Measurements from ENCODE around the gene IL4R. TPM values are rescaled to one million over a fixed set of nuclear protein-coding genes. Genes with fewer than 3 reads are reported as not detected.

IL4R gene
- total RNA-seq, 1 experiment from 2014 or later: 12.0 TPM

DNA sequence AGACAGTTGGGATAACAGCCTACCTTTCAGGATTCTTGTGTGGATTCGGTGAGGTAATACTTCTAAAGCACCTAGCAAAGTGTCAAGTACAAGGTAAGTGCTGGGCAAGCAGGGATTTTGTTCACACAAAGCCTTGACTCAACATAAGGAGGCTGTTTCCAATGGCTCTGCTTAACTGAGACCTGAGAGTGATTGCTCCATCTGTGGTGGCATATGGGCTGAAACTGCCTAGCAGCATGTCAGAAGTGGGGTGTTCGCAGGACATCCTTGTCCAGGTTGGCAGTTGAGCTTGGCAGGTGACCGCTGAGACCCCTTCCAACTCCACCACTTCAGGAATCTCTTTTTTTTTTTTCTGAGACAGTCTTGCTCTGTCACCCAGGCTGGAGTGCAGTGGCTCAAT, 19.8 kb downstream of the IL4R start:
- no peaks in the 10 kb centered on the region for H4K20me1 ChIP-seq (ENCODE audit: insufficient read depth, low read depth, low read length)
- H3K4me1 ChIP-seq (ENCODE audit: low read length): no peaks in the 10 kb centered on the region
- H3K27me3 ChIP-seq (ENCODE audit: low read length): no peaks in the 10 kb centered on the region
- H3K79me2 ChIP-seq (ENCODE audit: low read length): no peaks in the 10 kb centered on the region
- H3K27ac ChIP-seq (ENCODE audit: low read length): no peak overlapping the region
- no peak overlapping the region for H3K4me2 ChIP-seq (ENCODE audit: low read depth, low read length, poor library complexity, severe bottlenecking)
- no peaks in the 10 kb centered on the region for H3K9me3 ChIP-seq (ENCODE audit: low read length)
- H3K9ac ChIP-seq (ENCODE audit: low read length): no peak overlapping the region
- H2AFZ ChIP-seq (ENCODE audit: low read length): no peak overlapping the region
- DNase-seq: no peak
- no peak overlapping the region for H3K4me3 ChIP-seq (ENCODE audit: low read length)
- no peaks in the 10 kb centered on the region for H3K36me3 ChIP-seq (ENCODE audit: insufficient read depth, low read length)
- no peaks in the 10 kb centered on the region for H3K9me2 ChIP-seq (replicated peaks; ENCODE audit: insufficient read depth, low read length)

- Histone ChIP-seq H3K4me1 (ENCODE audit: low read length) (no peaks in the 10 kb centered on the region), H3K27me3 (ENCODE audit: low read length) (no peaks in the 10 kb centered on the region), H3K79me2 (ENCODE audit: low read length) (no peaks in the 10 kb centered on the region), H3K9me3 (ENCODE audit: low read length) (no peaks in the 10 kb centered on the region), H3K9me2 (replicated peaks; ENCODE audit: insufficient read depth, low read length) (no peaks in the 10 kb centered on the region), H3K4me3 (ENCODE audit: low read length) (no peak overlapping the region), H3K9ac (ENCODE audit: low read length) (no peak overlapping the region), H3K4me2 (ENCODE audit: low read depth, low read length, poor library complexity, severe bottlenecking) (no peak overlapping the region), H2AFZ (ENCODE audit: low read length) (no peak overlapping the region), H3K27ac (ENCODE audit: low read length) (no peak overlapping the region), H3K36me3 (ENCODE audit: insufficient read depth, low read length) (no peaks in the 10 kb centered on the region), H4K20me1 (ENCODE audit: insufficient read depth, low read depth, low read length) (no peaks in the 10 kb centered on the region)
- DNase-seq: no peak
Observed at GRCh38 chr16:27334192-27334764, 20.5 kb downstream of the IL4R start.

DNA sequence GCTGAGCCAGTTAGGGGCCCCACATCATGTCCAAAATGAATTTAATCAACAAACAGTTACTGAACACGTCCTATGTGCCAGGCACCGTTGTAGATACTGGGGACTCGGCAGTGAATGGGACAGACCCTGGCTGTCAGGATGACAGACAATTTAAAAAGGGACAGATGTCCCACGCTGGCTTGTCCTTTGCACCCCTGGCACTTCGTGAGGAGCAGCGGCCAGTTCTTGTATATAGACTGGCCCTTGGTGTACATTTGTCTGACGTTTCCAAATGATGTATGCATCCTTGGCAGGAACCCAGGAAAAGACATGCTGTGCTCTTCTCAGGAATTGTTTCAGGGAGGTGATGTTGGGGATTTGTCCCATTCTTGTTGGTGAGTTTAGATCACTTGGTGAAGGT, 21.1 kb downstream of the IL4R start:
- Histone ChIP-seq H3K4me3 (ENCODE audit: low read length) (no peak overlapping the region), H3K4me2 (ENCODE audit: low read depth, low read length, poor library complexity, severe bottlenecking) (no peak overlapping the region), H3K36me3 (ENCODE audit: insufficient read depth, low read length) (no peaks in the 10 kb centered on the region), H3K27me3 (ENCODE audit: low read length) (no peaks in the 10 kb centered on the region), H3K27ac (ENCODE audit: low read length) (no peak overlapping the region), H3K9ac (ENCODE audit: low read length) (no peak overlapping the region), H3K9me2 (replicated peaks; ENCODE audit: insufficient read depth, low read length) (no peaks in the 10 kb centered on the region), H3K9me3 (ENCODE audit: low read length) (no peaks in the 10 kb centered on the region), H2AFZ (ENCODE audit: low read length) (no peak overlapping the region), H4K20me1 (ENCODE audit: insufficient read depth, low read depth, low read length) (no peaks in the 10 kb centered on the region), H3K79me2 (ENCODE audit: low read length) (no peaks in the 10 kb centered on the region), H3K4me1 (ENCODE audit: low read length) (no peaks in the 10 kb centered on the region)
- DNase-seq: no peak

DNA sequence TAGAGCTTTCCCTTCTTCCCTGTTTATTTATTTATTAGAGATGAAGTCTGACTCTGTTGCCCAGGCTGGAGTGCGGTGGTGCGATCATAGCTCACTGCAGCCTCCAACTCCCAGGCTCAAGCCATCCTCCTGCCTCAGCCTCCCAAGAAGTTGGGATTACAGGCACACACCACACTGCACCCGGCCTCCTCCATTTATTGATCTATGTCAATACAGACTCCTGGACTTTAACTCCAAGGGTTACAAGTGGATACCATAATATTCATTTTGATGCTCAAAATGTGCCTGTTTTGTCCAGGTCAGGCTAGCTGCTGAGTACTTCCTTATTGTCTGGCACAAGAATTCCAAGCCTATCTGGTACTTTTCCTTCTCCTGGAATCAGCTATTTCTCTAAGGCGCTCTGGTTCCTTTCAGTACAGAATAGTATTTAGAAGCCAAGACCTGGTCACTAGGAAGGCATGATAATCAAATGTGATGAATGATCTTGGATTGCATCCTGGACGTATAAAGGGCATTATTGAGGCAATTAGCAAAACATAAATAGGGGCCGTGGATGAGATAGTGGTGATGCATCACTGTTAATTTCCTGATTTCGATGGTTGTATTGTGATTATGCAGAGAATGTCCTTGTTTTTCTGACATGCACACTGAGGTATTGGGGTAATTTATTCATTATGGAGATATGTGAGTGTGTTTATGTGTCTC, 21.7 kb downstream of the IL4R start:
- DNase-seq: no peak
- H3K79me2 ChIP-seq (ENCODE audit: low read length): no peaks in the 10 kb centered on the region
- no peak overlapping the region for H3K27ac ChIP-seq (ENCODE audit: low read length)
- no peaks in the 10 kb centered on the region for H3K27me3 ChIP-seq (ENCODE audit: low read length)
- no peaks in the 10 kb centered on the region for H4K20me1 ChIP-seq (ENCODE audit: insufficient read depth, low read depth, low read length)
- no peaks in the 10 kb centered on the region for H3K9me3 ChIP-seq (ENCODE audit: low read length)
- H3K36me3 ChIP-seq (ENCODE audit: insufficient read depth, low read length): no peaks in the 10 kb centered on the region
- no peak overlapping the region for H3K9ac ChIP-seq (ENCODE audit: low read length)
- no peak overlapping the region for H2AFZ ChIP-seq (ENCODE audit: low read length)
- no peak overlapping the region for H3K4me3 ChIP-seq (ENCODE audit: low read length)
- H3K4me2 ChIP-seq (ENCODE audit: low read depth, low read length, poor library complexity, severe bottlenecking): no peak overlapping the region
- H3K9me2 ChIP-seq (replicated peaks; ENCODE audit: insufficient read depth, low read length): no peaks in the 10 kb centered on the region
- H3K4me1 ChIP-seq (ENCODE audit: low read length): no peaks in the 10 kb centered on the region

DNA sequence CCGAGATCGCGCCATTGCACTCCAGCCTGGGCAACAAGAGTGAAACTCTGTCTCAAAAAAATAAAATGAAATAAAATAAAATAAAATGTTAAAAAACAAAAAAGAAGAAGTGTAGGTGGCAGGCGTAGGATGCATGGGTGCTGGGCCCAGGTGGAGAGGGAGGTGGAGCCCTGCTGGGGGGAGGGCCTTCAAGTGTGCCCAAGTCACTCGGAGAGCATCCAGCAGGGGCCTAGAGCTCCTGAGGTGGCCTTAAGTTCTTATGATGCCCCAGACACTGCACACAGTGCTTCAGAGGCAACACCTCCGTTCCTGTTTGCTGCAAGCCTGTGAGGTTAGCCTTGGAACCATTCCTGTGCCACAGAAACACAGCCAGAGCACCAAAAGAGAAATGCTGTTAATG, 23.2 kb downstream of the IL4R start:
- no peak overlapping the region for H2AFZ ChIP-seq (ENCODE audit: low read length)
- H3K36me3 ChIP-seq (ENCODE audit: insufficient read depth, low read length): no peaks in the 10 kb centered on the region
- H3K4me3 ChIP-seq (ENCODE audit: low read length): no peak overlapping the region
- H3K27ac ChIP-seq (ENCODE audit: low read length): no peak overlapping the region
- H3K27me3 ChIP-seq (ENCODE audit: low read length): no peaks in the 10 kb centered on the region
- no peaks in the 10 kb centered on the region for H3K9me3 ChIP-seq (ENCODE audit: low read length)
- H4K20me1 ChIP-seq (ENCODE audit: insufficient read depth, low read depth, low read length): no peaks in the 10 kb centered on the region
- no peaks in the 10 kb centered on the region for H3K9me2 ChIP-seq (replicated peaks; ENCODE audit: insufficient read depth, low read length)
- DNase-seq: no peak
- H3K9ac ChIP-seq (ENCODE audit: low read length): no peak overlapping the region
- no peaks in the 10 kb centered on the region for H3K4me1 ChIP-seq (ENCODE audit: low read length)
- no peak overlapping the region for H3K4me2 ChIP-seq (ENCODE audit: low read depth, low read length, poor library complexity, severe bottlenecking)
- H3K79me2 ChIP-seq (ENCODE audit: low read length): no peaks in the 10 kb centered on the region

DNA sequence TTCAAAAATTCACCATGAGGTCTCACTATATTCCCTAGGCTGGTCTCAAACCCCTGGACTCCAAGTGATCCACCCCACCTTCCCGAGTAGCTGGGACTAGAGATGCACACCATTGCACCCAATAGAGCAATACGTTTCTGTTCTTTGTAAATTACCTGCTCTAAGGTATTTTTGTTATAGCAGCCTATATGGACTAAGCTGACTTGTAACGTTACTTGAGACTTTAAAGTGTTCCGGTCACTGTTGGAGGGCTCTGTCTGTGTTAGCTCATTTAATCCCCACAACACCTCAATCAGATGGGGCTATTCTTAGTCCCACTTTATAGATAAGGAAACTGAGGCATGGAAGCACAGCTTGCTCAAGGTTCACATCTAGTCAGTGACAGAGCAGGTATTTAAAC, 25.4 kb downstream of the IL4R start:
- H3K9me2 ChIP-seq (replicated peaks; ENCODE audit: insufficient read depth, low read length): no peaks in the 10 kb centered on the region
- no peak overlapping the region for H3K4me3 ChIP-seq (ENCODE audit: low read length)
- H3K27ac ChIP-seq (ENCODE audit: low read length): no peak overlapping the region
- H3K4me1 ChIP-seq (ENCODE audit: low read length): no peaks in the 10 kb centered on the region
- H3K36me3 ChIP-seq (ENCODE audit: insufficient read depth, low read length): no peaks in the 10 kb centered on the region
- no peaks in the 10 kb centered on the region for H4K20me1 ChIP-seq (ENCODE audit: insufficient read depth, low read depth, low read length)
- no peaks in the 10 kb centered on the region for H3K79me2 ChIP-seq (ENCODE audit: low read length)
- no peak overlapping the region for H3K9ac ChIP-seq (ENCODE audit: low read length)
- no peak for DNase-seq
- H3K27me3 ChIP-seq (ENCODE audit: low read length): no peaks in the 10 kb centered on the region
- H3K9me3 ChIP-seq (ENCODE audit: low read length): no peaks in the 10 kb centered on the region
- H2AFZ ChIP-seq (ENCODE audit: low read length): no peak overlapping the region
- no peak overlapping the region for H3K4me2 ChIP-seq (ENCODE audit: low read depth, low read length, poor library complexity, severe bottlenecking)

GRCh38 chr16:27340654-27341053, 26.9 kb downstream of the IL4R start:
- no peak for DNase-seq
- no peaks in the 10 kb centered on the region for H3K9me2 ChIP-seq (replicated peaks; ENCODE audit: insufficient read depth, low read length)
- no peak overlapping the region for H3K4me3 ChIP-seq (ENCODE audit: low read length)
- H3K9ac ChIP-seq (ENCODE audit: low read length): no peak overlapping the region
- no peak overlapping the region for H3K27ac ChIP-seq (ENCODE audit: low read length)
- no peak overlapping the region for H2AFZ ChIP-seq (ENCODE audit: low read length)
- H4K20me1 ChIP-seq (ENCODE audit: insufficient read depth, low read depth, low read length): no peaks in the 10 kb centered on the region
- no peaks in the 10 kb centered on the region for H3K4me1 ChIP-seq (ENCODE audit: low read length)
- H3K4me2 ChIP-seq (ENCODE audit: low read depth, low read length, poor library complexity, severe bottlenecking): no peak overlapping the region
- no peaks in the 10 kb centered on the region for H3K27me3 ChIP-seq (ENCODE audit: low read length)
- H3K9me3 ChIP-seq (ENCODE audit: low read length): no peaks in the 10 kb centered on the region
- no peaks in the 10 kb centered on the region for H3K79me2 ChIP-seq (ENCODE audit: low read length)
- H3K36me3 ChIP-seq (ENCODE audit: insufficient read depth, low read length): no peaks in the 10 kb centered on the region

- Histone ChIP-seq H3K27me3 (ENCODE audit: low read length) (no peaks in the 10 kb centered on the region), H3K4me1 (ENCODE audit: low read length) (no peaks in the 10 kb centered on the region), H2AFZ (ENCODE audit: low read length) (no peak overlapping the region), H3K4me2 (ENCODE audit: low read depth, low read length, poor library complexity, severe bottlenecking) (no peak overlapping the region), H3K4me3 (ENCODE audit: low read length) (no peak overlapping the region), H3K36me3 (ENCODE audit: insufficient read depth, low read length) (no peaks in the 10 kb centered on the region), H3K9me3 (ENCODE audit: low read length) (no peaks in the 10 kb centered on the region), H3K9ac (ENCODE audit: low read length) (no peak overlapping the region), H3K27ac (ENCODE audit: low read length) (no peak overlapping the region), H3K79me2 (ENCODE audit: low read length) (no peaks in the 10 kb centered on the region), H4K20me1 (ENCODE audit: insufficient read depth, low read depth, low read length) (no peaks in the 10 kb centered on the region), H3K9me2 (replicated peaks; ENCODE audit: insufficient read depth, low read length) (no peaks in the 10 kb centered on the region)
- no peak for DNase-seq
Observed at GRCh38 chr16:27341549-27341948, 27.8 kb downstream of the IL4R start.
